Measurements from ENCODE around the gene GRAMD1A. TPM values are rescaled to one million over a fixed set of nuclear protein-coding genes. Genes with fewer than 3 reads are reported as not detected.

Gene GRAMD1A
- polyA plus RNA-seq, 1 of the 3 experiments (the other 2 are of a cell fraction), result 81.9 TPM

DNA sequence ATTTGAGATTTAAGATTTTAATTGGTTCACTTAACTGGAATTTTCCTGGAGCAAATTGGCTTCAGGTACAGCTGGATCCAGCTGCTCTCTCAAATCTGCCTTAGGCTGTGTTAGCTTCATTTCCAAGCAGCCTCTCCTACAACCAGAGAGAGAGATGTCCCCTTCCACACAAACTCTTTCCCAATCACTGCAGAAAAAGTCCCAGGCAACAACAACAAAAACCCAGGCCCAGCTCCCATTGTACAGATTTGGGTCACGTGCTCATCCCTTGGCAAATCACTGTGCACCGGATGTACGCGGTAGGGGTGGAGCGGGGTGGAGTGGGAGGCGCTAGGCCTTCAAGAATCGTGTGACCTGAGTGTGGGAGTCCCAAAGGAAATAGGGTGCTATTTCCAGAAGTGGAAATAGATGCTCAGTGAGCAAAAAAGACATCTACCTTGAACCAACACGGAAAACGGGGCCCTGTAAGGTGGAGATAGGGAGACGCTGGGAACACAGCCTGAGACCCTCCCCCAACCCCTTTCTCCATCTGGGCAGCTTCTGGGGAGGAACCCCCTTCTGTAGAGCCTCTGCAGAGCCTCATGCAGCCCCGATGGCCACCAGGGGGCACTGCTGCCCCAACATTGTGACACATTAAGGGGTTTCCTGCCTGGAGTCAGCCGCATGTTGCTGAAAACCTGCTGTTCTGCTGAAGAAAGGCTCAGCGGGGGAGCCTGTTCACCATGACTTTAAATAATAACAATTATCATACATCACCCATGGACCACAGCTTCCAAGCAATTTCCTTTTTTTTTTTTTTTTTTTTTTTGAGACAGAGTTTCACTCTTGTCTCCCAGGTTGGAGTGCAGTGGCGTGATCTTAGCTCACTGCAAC is 66.8 kb downstream of the GRAMD1A start (continued):
- TF ChIP-seq RCOR1 (IDR thresholded peaks at IDR 0.05; ENCODE audit: low read length), result no peak
- no peak for TF ChIP-seq EP300 (IDR thresholded peaks at IDR 0.05; ENCODE audit: borderline replicate concordance in 1 of 2, low read depth in 1 of 2, low read length in 1 of 2)
- TF ChIP-seq SIN3A (IDR thresholded peaks at IDR 0.05; ENCODE audit: borderline replicate concordance, low read depth, low read length), result no peak
- no peak for TF ChIP-seq FOXJ3 (CRISPR knock-in tag; IDR thresholded peaks at IDR 0.05)
- TF ChIP-seq NRF1 (IDR thresholded peaks at IDR 0.05; ENCODE audit: low read depth, low read length), result no peak
- TF ChIP-seq, protein P1, sequence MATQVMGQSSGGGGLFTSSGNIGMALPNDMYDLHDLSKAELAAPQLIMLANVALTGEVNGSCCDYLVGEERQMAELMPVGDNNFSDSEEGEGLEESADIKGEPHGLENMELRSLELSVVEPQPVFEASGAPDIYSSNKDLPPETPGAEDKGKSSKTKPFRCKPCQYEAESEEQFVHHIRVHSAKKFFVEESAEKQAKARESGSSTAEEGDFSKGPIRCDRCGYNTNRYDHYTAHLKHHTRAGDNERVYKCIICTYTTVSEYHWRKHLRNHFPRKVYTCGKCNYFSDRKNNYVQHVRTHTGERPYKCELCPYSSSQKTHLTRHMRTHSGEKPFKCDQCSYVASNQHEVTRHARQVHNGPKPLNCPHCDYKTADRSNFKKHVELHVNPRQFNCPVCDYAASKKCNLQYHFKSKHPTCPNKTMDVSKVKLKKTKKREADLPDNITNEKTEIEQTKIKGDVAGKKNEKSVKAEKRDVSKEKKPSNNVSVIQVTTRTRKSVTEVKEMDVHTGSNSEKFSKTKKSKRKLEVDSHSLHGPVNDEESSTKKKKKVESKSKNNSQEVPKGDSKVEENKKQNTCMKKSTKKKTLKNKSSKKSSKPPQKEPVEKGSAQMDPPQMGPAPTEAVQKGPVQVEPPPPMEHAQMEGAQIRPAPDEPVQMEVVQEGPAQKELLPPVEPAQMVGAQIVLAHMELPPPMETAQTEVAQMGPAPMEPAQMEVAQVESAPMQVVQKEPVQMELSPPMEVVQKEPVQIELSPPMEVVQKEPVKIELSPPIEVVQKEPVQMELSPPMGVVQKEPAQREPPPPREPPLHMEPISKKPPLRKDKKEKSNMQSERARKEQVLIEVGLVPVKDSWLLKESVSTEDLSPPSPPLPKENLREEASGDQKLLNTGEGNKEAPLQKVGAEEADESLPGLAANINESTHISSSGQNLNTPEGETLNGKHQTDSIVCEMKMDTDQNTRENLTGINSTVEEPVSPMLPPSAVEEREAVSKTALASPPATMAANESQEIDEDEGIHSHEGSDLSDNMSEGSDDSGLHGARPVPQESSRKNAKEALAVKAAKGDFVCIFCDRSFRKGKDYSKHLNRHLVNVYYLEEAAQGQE (IDR thresholded peaks at IDR 0.05; ENCODE audit: low read depth, low read length), result no peak
- TF ChIP-seq FOSL2 (IDR thresholded peaks at IDR 0.05; ENCODE audit: borderline replicate concordance, low read depth), result no peak
- TF ChIP-seq TCF12 (IDR thresholded peaks at IDR 0.05), result no peak
- TF ChIP-seq FOXM1 (IDR thresholded peaks at IDR 0.05; ENCODE audit: low read depth), result no peak
- TF ChIP-seq, protein P2, sequence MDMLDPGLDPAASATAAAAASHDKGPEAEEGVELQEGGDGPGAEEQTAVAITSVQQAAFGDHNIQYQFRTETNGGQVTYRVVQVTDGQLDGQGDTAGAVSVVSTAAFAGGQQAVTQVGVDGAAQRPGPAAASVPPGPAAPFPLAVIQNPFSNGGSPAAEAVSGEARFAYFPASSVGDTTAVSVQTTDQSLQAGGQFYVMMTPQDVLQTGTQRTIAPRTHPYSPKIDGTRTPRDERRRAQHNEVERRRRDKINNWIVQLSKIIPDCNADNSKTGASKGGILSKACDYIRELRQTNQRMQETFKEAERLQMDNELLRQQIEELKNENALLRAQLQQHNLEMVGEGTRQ (IDR thresholded peaks at IDR 0.05; ENCODE audit: borderline replicate concordance, low read depth, low read length), result no peak
- TF ChIP-seq MXI1 (IDR thresholded peaks at IDR 0.05; ENCODE audit: low read depth, low read length), result peak; percentile 18; the same call in 1 of the 2 replicates
- TF ChIP-seq, protein P3, sequence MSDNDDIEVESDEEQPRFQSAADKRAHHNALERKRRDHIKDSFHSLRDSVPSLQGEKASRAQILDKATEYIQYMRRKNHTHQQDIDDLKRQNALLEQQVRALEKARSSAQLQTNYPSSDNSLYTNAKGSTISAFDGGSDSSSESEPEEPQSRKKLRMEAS (IDR thresholded peaks at IDR 0.05; ENCODE audit: low read depth), result no peak
- TF ChIP-seq, protein P4, sequence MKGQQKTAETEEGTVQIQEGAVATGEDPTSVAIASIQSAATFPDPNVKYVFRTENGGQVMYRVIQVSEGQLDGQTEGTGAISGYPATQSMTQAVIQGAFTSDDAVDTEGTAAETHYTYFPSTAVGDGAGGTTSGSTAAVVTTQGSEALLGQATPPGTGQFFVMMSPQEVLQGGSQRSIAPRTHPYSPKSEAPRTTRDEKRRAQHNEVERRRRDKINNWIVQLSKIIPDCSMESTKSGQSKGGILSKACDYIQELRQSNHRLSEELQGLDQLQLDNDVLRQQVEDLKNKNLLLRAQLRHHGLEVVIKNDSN (IDR thresholded peaks at IDR 0.05; ENCODE audit: borderline replicate concordance, low read depth), result peak; percentile 29; the same call in 1 of the 2 replicates

Measured in SK-N-SH (cell line).